Esophagus muscularis mucosa (tissue), 3 donors: Measurements from ENCODE around the gene LRP2.

Experiments used
- EP300 ChIP-seq: sonication (generic); formaldehyde crosslinking; IDR thresholded peaks from one replicate; pipeline ENCODE4 v1.6.1; 2017; ENCODE audit warnings: antibody characterized with exemption
- POLR2AphosphoS5 ChIP-seq, 2 donors: sonication (generic); formaldehyde crosslinking; IDR thresholded peaks; one replicate each; pipeline ENCODE4 v1.6.1; 2017; ENCODE audit warnings: antibody characterized with exemption in 2 of 2

- no peak for TF ChIP-seq EP300
- TF ChIP-seq POLR2AphosphoS5 (IDR thresholded peaks at IDR 0.05): no peak
Observed at GRCh38 chr2:169178364-169178763, 184.0 kb downstream of the LRP2 start.
